Anterior cingulate cortex (tissue), 58 donors: ENCODE data around the gene DHDH.

Experiments used
- DNase-seq, 58 donors: peaks; one replicate each; lab custom pipeline; 2025; lab: John Stamatoyannopoulos, UW

Gene DHDH

DNA sequence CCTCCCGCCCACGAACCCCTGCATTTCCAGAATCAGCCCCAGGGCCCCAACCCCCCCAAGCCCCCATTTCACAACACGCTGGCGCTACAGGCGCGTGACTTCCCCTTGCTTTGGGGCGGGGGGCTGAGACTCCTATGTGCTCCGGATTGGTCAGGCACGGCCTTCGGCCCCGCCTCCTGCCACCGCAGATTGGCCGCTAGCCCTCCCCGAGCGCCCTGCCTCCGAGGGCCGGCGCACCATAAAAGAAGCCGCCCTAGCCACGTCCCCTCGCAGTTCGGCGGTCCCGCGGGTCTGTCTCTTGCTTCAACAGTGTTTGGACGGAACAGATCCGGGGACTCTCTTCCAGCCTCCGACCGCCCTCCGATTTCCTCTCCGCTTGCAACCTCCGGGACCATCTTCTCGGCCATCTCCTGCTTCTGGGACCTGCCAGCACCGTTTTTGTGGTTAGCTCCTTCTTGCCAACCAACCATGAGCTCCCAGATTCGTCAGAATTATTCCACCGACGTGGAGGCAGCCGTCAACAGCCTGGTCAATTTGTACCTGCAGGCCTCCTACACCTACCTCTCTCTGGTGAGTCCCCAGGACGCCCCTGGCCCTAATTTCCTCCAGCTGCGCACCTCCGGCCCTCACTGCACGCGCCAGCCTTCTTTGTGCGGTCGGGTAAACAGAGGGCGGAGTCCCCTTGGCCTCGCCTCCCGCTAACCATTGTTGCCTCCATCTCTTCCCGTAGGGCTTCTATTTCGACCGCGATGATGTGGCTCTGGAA lies 31.7 kb downstream of the DHDH start, which contains the start of gene FTL:
Gene FTL, plus strand, starts transcription at position 270 of the 766 bp plus-strand sequence. Its CDS starts 199 bp downstream, at position 469.
- peak; percentile 61 to 99 (median 97) for DNase-seq

DNA sequence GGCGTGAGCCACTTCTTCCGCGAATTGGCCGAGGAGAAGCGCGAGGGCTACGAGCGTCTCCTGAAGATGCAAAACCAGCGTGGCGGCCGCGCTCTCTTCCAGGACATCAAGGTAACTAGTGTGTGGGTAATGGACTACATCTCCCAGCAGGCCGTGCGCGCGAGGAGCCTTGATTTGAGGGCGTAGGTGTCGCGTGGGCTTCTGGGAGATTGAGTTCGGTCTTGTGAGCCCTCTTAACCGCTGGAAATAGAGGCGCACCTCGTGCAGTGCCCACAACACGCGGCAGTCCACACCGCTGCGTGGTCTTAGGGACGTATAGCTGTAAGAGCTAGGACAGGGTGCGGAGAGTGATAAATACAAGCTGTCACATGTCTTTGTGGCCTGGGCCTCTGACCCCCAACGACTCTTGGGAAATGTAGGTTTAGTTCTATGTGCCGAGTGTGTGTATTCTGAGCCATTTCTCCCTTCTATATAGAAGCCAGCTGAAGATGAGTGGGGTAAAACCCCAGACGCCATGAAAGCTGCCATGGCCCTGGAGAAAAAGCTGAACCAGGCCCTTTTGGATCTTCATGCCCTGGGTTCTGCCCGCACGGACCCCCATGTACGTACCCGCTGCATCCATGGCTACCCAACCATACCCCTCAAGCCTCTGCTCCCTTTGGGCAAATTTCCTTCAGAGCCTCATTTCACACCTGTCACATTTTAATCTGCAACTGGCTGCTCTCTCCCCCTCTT lies 32.5 kb downstream of the DHDH start:
- peak; percentile 43 to 90 (median 78) for DNase-seq

DNA sequence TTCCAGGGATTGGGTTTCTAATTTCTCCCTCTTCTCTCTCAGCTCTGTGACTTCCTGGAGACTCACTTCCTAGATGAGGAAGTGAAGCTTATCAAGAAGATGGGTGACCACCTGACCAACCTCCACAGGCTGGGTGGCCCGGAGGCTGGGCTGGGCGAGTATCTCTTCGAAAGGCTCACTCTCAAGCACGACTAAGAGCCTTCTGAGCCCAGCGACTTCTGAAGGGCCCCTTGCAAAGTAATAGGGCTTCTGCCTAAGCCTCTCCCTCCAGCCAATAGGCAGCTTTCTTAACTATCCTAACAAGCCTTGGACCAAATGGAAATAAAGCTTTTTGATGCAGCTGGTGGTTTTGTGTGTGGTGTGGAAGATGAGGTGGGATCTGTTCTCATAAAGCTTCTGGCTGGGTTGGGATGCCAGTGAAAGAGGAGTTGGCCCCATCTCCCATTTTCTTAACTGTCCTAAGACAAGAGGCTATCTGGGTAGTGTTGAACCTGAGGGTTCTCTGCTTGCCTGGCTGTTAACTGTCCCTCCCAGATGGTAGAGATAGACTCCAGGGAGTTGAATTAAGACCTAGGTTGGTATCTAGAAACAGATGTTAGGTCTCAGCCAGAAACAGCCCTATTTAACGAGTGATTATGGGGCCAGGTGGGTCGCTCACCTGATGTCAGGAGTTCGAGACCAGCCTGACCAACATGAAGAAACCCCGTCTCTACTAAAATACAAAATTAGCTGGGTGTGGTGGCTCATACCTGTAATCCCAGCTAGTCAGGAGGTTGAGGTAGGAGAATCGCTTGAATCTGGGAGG lies 33.2 kb downstream of the DHDH start:
- DNase-seq: peak in 7 of 58 donors; percentile 9 to 33 (median 18)

DNA sequence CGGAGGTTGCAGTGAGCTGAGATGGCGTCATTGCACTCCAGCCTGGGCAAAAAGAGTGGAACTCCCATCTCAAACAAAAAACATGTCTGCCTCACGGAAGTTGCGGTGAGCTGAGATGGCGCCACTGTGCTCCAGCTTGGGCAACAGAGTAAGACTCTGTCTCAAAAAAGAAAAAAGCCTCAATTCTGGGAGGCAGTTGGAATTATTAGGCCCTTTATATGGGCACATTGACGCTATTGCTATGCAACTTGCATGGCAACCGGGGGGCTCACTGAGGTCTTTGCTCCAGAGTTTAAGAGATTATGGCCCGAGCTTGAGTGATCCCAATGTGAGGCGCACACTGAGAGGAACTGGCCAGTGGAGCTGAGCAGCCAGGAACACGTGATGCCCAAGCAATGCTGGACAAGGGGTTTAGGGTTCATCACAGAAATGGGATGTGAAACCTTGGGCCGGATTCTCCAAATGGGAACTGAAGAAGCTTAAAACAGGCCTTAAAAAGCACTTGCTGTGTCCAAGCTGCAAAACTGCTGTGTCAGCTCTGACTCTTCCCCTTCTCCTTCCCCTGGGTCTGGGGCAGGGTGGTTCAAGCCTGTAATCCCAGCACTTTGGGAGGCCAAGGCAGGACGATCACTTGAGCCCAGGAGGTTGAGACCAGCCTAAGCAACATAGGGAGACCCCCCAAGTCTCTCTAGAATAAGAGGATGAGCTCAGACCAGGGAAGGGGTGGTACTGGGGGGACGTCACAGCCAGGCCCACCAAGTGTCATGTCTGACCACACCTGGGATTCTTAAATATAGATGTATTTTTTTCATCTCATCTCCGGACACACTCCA lies 34.1 kb downstream of the DHDH start:
- DNase-seq: peak in 38 of 58 donors; percentile 6 to 72 (median 36)

DNA sequence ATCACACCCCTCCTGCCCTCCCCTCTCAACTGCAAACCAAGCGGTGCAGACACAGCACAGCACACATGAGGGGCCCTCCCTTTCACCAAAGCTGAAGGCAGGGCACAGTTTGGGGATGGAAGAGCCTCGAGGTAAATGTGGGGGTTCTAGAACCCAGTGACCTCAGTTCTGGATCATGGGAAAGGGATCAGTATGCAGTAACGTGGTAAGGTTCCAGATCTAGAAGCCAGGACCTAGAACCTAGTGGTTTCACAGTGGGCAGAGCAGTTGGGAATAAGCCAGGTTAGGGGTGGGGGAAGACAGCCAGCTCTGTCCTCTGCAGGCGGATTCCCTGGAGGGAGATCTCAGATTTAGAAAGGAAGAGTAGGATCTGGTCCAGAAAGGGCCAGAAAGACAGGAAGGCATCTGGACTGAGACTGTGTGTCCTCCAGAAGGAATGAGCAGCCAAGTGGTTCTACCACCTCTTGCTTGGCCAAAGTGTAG lies 34.7 kb downstream of the DHDH start:
- no peak for DNase-seq

DNA sequence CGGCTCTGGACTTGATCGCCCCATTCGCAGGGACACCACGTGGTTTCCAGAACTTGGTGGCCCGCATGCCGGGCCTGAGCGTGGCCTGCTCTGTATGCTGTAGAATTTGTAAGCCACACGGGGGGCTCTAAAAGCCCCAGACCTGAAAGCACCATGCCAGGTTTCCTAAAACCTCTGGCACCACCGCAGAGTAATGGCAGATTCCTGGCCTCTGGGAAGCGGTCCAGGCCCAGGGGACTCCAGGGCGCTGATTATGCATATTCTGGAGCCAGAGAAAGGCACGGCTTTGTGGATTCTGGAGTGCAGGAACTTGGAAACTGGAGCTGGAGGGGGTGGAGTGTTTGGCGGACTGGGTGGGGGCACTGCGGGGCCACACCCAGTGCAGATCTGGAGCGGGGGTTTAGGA lies 35.3 kb downstream of the DHDH start:
- DNase-seq: peak in 8 of 58 donors; percentile 2 to 20 (median 12)

DNA sequence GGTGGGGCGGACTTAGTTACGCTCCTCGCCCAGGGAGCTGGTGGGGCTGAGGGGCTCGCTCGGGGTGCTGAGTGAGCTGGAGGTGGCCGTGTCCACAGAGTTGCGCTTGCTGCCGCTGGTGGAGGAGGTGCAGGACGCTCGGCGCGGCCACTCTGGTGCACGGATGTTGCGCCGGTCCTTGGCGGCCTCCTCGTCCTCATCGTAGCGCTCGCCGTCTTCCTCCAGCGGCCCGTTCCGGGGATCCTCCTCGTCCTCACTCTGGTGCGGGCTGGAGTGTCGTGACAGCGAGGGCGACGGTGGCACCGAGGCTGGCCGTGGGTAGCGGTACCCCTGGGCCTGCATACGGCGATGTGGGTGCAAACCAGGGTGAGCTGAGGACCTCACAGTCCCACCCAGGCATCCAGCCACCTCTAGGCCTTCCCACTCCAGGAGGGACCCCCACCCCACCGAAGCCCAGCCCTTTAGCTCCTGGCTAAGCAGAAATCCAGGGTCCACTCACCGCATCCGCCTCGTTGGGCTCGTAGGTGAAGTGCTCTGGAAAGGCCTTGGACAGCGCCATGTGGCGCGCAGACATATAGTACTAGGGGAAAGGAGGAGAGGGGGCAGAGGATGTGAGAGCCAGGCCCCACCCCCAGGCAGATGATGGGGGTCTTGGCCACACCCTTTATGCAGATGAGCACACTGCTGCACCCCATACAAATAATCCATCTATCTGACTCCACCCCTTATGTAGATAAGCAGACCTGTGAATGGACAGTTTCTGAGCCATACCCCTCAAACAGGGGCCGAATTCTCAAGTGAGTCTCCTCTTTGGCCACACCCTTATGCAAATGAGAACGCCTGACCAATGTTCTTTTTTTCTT lies 36.0 kb downstream of the DHDH start:
- no peak for DNase-seq

DNA sequence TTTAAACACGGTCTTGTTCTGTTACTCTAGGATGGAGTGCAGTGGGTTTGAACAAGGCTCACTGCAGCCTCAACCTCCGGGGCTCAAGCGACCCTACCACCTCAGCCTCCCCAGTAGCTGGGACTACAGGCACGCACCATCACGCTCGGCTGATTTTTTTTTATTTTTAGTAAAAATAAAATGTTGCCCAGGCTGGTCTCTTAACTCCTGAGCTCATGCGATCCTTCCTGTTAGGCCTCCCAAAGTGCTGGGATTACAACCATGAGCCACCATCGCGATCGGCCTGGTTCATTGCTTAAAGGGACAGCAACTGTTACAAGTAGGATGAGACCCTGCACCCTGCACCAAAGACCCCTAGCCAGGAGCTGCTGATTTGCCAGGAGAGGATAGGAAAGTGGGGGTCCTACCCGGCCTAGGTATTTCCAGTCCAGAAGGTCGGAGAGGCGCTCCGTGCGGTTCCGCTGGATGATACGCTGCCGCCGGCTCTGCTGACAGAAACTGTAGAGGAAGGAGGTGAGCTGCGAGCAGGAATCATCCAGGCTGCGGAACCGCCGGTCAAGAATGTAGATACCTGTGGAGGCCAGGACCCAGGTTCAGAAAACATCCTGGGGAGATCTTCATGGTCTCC lies 36.8 kb downstream of the DHDH start:
- no peak for DNase-seq

DNA sequence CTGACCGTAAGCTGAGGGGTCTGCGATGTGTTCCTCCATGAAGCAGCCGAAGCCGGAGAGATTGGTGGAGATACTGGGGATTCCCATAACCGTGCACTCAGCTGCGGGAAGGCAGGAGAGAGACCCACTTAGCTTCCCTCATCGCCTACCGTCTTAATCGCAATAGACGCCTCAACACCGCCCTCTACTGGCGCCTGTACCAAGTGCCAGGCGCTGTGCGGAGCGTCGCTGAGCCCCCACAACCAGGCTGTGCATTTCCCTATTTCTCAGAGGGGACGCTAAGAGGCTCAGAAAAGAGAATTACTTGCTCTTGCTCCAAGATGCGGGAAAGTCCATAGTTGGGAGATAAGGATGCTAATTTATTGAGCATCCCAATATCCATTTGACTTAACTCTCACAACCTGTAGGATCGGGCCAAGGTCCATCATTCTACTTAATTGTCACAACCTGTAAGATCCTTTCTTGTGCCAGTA lies 37.5 kb downstream of the DHDH start:
- DNase-seq: peak in 53 of 58 donors; percentile 7 to 86 (median 51)

DNA sequence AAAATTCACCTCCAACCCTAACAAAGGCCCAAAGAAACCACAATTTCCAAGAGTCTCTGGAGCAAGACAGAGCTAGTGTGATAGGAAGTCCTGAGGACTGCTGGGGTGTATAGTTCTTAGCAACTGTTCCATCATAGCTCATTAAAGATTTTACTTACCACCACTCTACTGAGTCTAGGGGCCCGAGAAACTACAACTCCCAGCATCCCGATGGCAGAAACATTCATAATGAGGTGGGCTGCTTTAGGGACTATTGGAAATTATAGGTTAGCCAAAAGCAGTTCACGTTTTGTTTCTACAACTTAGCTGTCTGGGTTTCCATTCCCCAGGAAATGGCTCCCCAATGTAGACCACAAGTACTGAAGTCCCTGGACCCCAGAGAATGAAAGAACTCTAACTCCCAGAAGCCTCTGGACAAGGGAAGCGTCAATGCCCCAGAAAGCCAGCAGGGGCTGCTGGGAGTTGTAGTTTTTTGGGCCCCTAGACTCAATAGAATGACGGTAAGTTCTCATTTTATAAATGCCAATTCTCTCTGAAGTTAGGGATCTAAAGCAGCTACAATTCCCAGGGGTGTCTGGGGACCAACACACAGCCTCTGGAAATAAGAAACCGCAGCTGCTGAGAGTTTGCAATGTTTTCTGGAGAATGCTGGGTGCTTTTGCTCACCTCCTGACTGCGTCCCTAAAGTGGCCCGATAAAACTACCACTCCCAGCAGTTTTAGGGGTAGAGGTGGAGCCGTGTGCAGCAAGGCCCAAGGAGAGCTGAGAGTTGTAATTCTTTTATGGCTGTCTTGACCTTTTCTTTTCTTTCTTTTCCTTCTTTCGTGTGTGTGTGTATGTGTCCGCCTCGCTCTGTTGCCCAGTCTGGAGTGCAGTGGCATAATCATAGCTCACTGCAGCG lies 42.7 kb downstream of the DHDH start:
- DNase-seq: no peak

DNA sequence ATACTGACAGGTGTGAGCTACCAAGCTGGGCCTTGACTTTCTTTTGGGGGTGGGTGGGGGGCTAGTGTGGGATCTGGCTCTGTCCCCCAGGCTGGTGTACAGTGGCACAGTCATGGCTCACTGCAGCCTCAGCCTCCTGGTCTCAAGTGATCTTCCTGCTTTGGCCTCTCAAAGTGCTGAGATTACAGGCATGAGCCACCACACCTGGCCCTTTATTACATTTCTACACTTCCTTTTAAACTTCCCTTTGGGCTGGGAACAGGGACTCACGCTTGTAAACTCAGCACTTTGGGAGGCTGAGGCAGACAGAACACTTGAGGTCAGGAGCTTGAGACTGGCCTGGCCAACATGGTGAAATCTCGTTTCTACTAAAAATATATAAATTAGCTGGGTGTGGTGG lies 43.6 kb downstream of the DHDH start:
- DNase-seq: no peak

DNA sequence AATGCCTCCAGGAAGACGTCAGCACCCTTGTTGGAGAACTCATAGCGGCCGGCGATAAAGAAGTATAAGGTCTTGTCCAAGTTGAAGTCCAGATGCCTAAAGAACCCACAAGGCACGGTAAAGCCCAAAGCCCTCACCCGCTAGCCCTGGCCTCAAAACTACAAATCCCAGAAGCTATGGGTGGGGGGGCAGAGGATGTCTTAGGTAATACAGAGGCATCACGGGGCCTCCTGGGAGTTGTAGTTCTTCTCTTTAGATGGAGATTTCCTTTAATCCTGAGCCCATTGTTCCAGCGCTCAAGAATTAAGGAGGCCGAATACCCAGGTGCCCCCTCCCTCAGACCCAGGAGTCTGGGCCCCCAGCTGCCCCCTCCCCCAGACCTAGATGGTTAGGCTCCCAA lies 48.8 kb downstream of the DHDH start:
- no peak for DNase-seq

DNA sequence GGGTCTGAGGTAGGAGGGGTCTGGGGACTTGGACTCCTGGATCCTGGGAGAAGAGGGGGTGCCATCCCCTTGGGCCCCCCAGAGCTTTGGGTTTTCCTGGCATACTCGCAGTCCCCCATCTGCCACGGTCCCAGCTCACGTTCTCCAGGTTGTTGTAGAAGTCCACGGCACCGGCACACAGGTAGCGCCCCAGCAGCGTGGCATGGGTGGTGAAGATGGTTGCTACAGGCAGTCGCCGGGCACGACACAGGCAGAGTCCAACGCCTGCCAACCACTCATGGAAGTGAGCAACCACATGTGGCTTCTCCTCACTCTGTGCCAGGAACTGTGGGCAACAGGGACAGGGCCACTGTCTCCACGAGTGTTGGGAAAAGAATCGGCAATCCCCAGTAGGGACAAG lies 52.2 kb downstream of the DHDH start:
- DNase-seq: no peak

DNA sequence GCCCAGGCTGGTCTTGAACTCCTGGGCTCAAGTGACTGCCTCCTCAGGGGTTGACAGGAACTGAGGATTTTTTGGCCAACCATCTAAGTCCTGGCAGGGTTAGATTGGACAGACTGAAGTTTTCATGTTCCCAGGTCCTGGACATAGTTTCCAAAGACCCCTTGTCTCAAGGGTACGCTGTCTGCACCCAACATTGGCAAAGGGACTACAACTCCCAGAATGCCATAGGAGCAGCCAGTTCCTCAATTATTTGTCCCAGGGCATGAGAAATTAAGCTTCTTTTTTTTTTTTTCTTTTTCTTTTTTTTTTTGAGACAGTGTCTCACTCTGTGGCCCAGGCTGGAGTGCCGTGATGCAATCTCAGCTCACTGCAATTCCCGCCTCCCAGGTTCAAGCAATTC lies 52.7 kb downstream of the DHDH start:
- DNase-seq: no peak

DNA sequence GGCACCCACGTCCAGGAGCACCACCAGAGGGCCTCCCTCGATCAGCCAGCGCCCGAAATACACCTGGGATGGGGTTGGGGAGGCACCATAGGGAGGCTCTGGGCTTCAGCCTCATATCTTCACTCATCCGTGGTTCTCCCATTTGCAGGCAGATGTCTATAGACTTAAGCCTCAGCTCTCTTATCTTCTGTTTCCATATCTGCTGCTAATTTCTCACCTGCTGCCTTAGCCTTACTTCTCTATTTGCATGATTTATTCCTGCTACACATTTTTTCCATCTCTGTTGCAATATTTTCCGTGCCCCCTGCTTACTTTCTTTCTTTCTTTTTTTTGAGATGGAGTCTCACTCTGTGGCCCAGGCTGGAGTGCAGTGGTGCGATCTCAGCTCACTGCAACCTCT lies 53.8 kb downstream of the DHDH start:
- no peak for DNase-seq

DNA sequence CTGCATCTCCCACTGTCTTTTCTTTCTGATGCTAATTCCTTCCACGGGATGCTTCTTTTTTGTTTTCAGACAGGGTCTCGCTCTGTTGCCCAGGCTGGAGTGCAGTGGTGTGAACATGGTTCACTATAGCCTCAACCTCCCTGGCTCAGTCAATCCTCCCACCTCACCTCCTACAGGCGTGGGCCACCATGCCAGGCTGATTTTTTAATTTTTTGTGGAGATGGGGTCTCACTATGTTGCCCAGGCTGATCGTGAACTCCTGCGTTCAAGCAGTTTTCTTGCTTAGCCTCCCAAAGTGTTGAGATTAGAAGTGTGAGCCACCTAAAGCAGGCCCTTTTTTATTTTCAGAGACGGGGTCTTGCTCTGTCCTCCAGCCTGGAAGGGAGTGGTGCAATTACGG lies 54.8 kb downstream of the DHDH start:
- no peak for DNase-seq

DNA sequence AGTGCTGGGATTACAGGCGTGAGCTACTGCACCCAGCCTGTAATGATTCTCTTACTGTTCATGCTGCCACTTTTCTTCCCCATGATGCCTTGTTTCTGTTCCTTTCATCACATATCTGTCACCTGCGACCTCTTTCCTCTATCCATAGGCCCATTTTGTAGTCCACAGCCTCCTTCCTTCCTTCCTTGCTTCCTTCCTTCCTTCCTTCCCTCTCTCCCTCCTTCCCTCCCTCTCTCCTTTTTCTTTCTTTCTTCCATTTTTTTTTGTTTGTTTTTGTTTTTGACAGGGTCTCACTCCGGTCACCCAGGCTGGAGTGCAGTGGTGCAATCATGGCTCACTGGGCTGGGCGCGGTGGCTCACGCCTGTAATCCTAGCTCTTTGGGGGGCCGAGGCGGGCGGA lies 55.4 kb downstream of the DHDH start:
- DNase-seq: no peak
